ENCODE data around the gene ST3GAL6. TPM values are rescaled to one million over a fixed set of nuclear protein-coding genes. Genes with fewer than 3 reads are reported as not detected.

Gene ST3GAL6
- total RNA-seq, 3 donors from 2014 or later (not counting 1 experiment from before 2014, with no cell fraction given) = 0.38 to 3.7 (median 1.4) TPM

DNA sequence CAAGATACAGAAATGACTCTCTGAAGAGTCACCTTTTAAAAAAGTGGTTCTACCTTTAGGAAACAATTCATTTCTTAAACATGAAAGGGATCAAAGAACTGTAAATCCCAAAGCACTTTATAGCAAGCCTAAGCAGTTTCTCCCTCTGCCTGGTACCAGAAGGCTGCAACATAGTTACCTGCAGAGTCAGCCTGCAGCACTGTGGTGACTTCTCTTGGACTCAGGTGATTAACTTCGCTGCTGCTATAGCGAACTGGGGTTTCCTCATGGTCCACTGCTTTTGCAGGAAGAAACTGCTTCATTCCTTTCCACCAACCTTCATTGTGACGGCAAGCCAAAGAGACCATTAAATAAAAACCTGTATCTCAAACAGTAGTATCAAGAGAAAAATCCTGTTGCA, 37.3 kb downstream of the ST3GAL6 start:
- no peaks in the 10 kb centered on the region for H3K27me3 ChIP-seq (ENCODE audit: control insufficient read depth, insufficient read depth, low read length)
- Mint-ChIP-seq H3K27me3 (ENCODE audit: low read depth in 2 of 2) (no peaks in the 10 kb centered on the region), H3K4me1 (no peaks in the 10 kb centered on the region), H3K27ac (no peak overlapping the region), H3K4me3 (no peak overlapping the region), H3K9me3 (no peaks in the 10 kb centered on the region), H3K36me3 (no peaks in the 10 kb centered on the region)
- no peaks in the 10 kb centered on the region for H3K4me1 ChIP-seq (ENCODE audit: control insufficient read depth, insufficient read depth, low read length)
- WGBS (ENCODE audit: insufficient coverage) = 96% methylated on average over 3 of the region's 3 CpGs
- no peaks in the 10 kb centered on the region for H3K9me3 ChIP-seq (ENCODE audit: control insufficient read depth, insufficient read depth, low read length)
- ATAC-seq (no peak), DNase-seq (no peak)
- TF ChIP-seq, protein P1, sequence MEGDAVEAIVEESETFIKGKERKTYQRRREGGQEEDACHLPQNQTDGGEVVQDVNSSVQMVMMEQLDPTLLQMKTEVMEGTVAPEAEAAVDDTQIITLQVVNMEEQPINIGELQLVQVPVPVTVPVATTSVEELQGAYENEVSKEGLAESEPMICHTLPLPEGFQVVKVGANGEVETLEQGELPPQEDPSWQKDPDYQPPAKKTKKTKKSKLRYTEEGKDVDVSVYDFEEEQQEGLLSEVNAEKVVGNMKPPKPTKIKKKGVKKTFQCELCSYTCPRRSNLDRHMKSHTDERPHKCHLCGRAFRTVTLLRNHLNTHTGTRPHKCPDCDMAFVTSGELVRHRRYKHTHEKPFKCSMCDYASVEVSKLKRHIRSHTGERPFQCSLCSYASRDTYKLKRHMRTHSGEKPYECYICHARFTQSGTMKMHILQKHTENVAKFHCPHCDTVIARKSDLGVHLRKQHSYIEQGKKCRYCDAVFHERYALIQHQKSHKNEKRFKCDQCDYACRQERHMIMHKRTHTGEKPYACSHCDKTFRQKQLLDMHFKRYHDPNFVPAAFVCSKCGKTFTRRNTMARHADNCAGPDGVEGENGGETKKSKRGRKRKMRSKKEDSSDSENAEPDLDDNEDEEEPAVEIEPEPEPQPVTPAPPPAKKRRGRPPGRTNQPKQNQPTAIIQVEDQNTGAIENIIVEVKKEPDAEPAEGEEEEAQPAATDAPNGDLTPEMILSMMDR (IDR thresholded peaks at IDR 0.05) = no peak
- H3K36me3 ChIP-seq (ENCODE audit: control insufficient read depth, insufficient read depth, low read length) = no peaks in the 10 kb centered on the region
- H3K4me3 ChIP-seq (ENCODE audit: low read length) = no peak overlapping the region
- intact Hi-C loops (cut with micrococcal nuclease) = no loop called here
- no peak overlapping the region for H3K27ac ChIP-seq (ENCODE audit: low read length)

DNA sequence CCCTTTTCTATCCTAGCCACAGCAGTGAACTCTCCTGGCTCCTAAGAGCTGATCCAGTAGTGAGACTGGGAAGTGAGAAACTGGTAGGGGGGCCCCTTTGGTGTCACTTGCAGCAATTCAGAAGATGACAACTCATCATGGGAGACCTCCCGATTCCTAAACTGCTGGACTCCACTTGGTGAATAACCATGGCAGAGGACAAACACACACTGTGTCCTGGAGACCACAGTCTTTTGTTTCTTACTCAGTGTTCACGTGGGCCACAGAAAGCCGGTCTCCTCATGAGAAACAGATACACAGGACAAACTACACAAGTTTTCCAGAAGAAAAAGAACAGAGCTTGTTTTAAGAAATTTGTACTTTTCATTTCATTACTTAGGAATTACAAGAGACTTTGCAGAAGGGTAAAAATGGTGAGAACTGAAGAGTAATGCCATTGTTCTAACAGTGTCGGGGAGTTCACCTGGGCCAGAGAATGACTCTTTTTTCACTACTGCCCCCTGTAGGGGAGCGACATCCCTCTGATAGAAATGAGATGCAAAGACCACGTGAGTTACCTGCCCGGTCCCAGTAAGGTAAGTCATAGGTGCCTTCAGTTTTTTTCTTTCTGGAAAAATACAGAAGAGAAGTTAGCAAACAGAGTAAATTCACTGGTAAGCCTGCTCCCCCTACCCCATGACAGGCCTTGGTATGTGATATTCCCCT, 38.1 kb downstream of the ST3GAL6 start:
- ATAC-seq = no peak
- 93% methylated on average over 7 of the region's 7 CpGs for WGBS (ENCODE audit: insufficient coverage)

DNA sequence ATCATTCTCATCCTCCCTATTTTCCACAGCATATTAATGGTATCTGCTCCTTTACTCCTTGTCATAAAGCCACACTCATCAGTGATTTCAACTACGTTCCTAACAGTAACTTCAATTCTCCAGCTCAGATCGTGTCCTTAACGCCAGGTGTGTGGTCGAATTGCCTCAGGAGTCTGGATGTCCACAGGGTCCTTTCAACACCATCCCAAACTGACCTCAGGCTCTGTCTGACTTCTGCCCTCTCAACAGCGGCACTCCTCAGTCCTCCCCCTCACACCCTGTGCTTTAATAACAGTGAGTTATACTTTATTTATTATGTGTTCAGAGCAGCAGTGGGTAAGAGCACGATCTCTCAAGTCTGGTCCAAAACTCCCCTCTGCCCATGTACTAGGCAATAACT, 42.4 kb downstream of the ST3GAL6 start:
- H3K4me3 Mint-ChIP-seq = no peak overlapping the region
- no peak overlapping the region for H3K4me3 ChIP-seq (ENCODE audit: low read length)
- no peaks in the 10 kb centered on the region for H3K27me3 Mint-ChIP-seq (ENCODE audit: low read depth in 2 of 2)
- intact Hi-C loops (cut with micrococcal nuclease) = no loop called here
- H3K27me3 ChIP-seq (ENCODE audit: control insufficient read depth, insufficient read depth, low read length) = no peaks in the 10 kb centered on the region
- H3K36me3 ChIP-seq (ENCODE audit: control insufficient read depth, insufficient read depth, low read length) = no peaks in the 10 kb centered on the region
- H3K4me1 ChIP-seq (ENCODE audit: control insufficient read depth, insufficient read depth, low read length) = no peaks in the 10 kb centered on the region
- H3K9me3 ChIP-seq (ENCODE audit: control insufficient read depth, insufficient read depth, low read length) = no peaks in the 10 kb centered on the region
- no peaks in the 10 kb centered on the region for H3K4me1 Mint-ChIP-seq
- TF ChIP-seq, protein P1 (IDR thresholded peaks at IDR 0.05) = no peak
- 93% methylated on average over 4 of the region's 6 CpGs for WGBS (ENCODE audit: insufficient coverage)
- no peak overlapping the region for H3K27ac ChIP-seq (ENCODE audit: low read length)
- DNase-seq (no peak), ATAC-seq (no peak)
- no peaks in the 10 kb centered on the region for H3K36me3 Mint-ChIP-seq
- no peak overlapping the region for H3K27ac Mint-ChIP-seq
- no peaks in the 10 kb centered on the region for H3K9me3 Mint-ChIP-seq

More for the DNA sequence above, 38.1 kb downstream of the ST3GAL6 start:
- Histone ChIP-seq H3K4me1 (ENCODE audit: control insufficient read depth, insufficient read depth, low read length) (no peaks in the 10 kb centered on the region), H3K4me3 (ENCODE audit: low read length) (no peak overlapping the region), H3K9me3 (ENCODE audit: control insufficient read depth, insufficient read depth, low read length) (no peaks in the 10 kb centered on the region), H3K36me3 (ENCODE audit: control insufficient read depth, insufficient read depth, low read length) (no peaks in the 10 kb centered on the region), H3K27ac (ENCODE audit: low read length) (no peak overlapping the region), H3K27me3 (ENCODE audit: control insufficient read depth, insufficient read depth, low read length) (no peaks in the 10 kb centered on the region)
- Mint-ChIP-seq H3K27ac (no peak overlapping the region), H3K4me1 (no peaks in the 10 kb centered on the region), H3K36me3 (no peaks in the 10 kb centered on the region), H3K9me3 (no peaks in the 10 kb centered on the region), H3K4me3 (no peak overlapping the region), H3K27me3 (ENCODE audit: low read depth in 2 of 2) (no peaks in the 10 kb centered on the region)
- TF ChIP-seq, protein P1 (IDR thresholded peaks at IDR 0.05) = no peak
- intact Hi-C loops (cut with micrococcal nuclease) = no loop called here
- no peak for DNase-seq

DNA sequence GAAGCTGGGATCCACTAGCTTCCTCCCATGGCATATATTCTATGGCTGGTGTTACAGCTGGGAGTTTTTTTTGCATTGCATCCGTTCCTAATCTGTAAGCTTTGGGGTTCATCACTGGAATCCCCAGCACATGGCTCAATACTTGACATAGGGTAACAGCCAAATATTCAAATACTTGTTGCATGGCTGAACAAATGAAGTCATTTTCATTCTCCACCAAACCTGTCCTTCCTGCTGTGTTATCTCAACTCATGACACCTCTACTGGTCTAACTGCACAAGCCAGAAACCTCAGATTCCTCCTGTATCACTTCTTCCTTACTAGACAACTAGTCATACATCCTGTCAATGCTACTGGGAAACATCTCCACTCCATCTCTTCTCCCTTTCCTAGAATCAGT, 43.4 kb downstream of the ST3GAL6 start:
- WGBS (ENCODE audit: insufficient coverage) = 80% methylated on average over 1 of the region's 1 CpG
- Mint-ChIP-seq H3K4me1 (no peaks in the 10 kb centered on the region), H3K27me3 (ENCODE audit: low read depth in 2 of 2) (no peaks in the 10 kb centered on the region), H3K27ac (no peak overlapping the region), H3K36me3 (no peaks in the 10 kb centered on the region), H3K9me3 (no peaks in the 10 kb centered on the region), H3K4me3 (no peak overlapping the region)
- no peak for DNase-seq
- TF ChIP-seq, protein P1 (IDR thresholded peaks at IDR 0.05) = no peak
- intact Hi-C loops (cut with micrococcal nuclease) = no loop called here
- H3K36me3 ChIP-seq (ENCODE audit: control insufficient read depth, insufficient read depth, low read length) = no peaks in the 10 kb centered on the region
- ATAC-seq = no peak
- H3K27me3 ChIP-seq (ENCODE audit: control insufficient read depth, insufficient read depth, low read length) = no peaks in the 10 kb centered on the region
- no peaks in the 10 kb centered on the region for H3K4me1 ChIP-seq (ENCODE audit: control insufficient read depth, insufficient read depth, low read length)
- no peak overlapping the region for H3K4me3 ChIP-seq (ENCODE audit: low read length)
- H3K27ac ChIP-seq (ENCODE audit: low read length) = no peak overlapping the region
- no peaks in the 10 kb centered on the region for H3K9me3 ChIP-seq (ENCODE audit: control insufficient read depth, insufficient read depth, low read length)
